Adrenal gland (tissue), 12 donors: ENCODE measurements around the gene CTSW. TPM values are rescaled to one million over a fixed set of nuclear protein-coding genes. Genes with fewer than 3 reads are reported as not detected.
A peak's percentile ranks its signal among the peaks of the same experiment; 100 is the strongest.

ENCODE experiments used
- DNase-seq, 7 donors: peaks; one replicate each; pipeline ENCODE4 v3.0.0-alpha.2; 2019 to 2020
- H3K27ac ChIP-seq, 5 donors: fragments of 200-600 bp; sonication (generic) in 4 of 5; 1 replicate in 3 of 5; 2 replicates in 2 of 5; pipeline versions ENCODE4 v1.5.1 to v1.8.0; 2016 to 2020; ENCODE audit warnings: mild to moderate bottlenecking in 1 of 5
- H3K27me3 ChIP-seq: fragments of 200-600 bp; 2 replicates; pipeline ENCODE4 v1.8.0; 2021
- H3K36me3 ChIP-seq, 2 donors: fragments of 200-600 bp; replicated peaks in 1 of 2; 1 replicate in 1 of 2; 2 replicates in 1 of 2; pipeline versions ENCODE4 v1.5.1 to v1.8.0; 2018 to 2022
- H3K4me1 ChIP-seq, 2 donors: fragments of 200-600 bp; replicated peaks in 1 of 2; 1 replicate in 1 of 2; 2 replicates in 1 of 2; pipeline versions ENCODE4 v1.5.1 to v1.8.0; 2018 to 2021
- H3K4me3 ChIP-seq, 4 donors: fragments of 200-600 bp; sonication (generic) in 3 of 4; one replicate each; pipeline ENCODE4 v1.5.1; 2016 to 2018
- H3K9me3 ChIP-seq, 3 donors: fragments of 200-600 bp; sonication (generic) in 1 of 3; replicated peaks in 1 of 3; 1 replicate in 2 of 3; 2 replicates in 1 of 3; pipeline versions ENCODE4 v1.5.1 to v1.8.0; 2016 to 2021
- CTCF ChIP-seq, 6 experiments: fragments of 450-650 bp in 4 of 6; fragments of 200-600 bp in 2 of 6; sonication (generic) in 1 of 6; IDR thresholded peaks; 1 replicate in 5 of 6; 2 replicates in 1 of 6; pipeline versions ENCODE4 v1.5.1 to v1.8.0; 2016 to 2021; ENCODE audit warnings: antibody characterized with exemption in 6 of 6, mild to moderate bottlenecking in 2 of 6, moderate library complexity in 1 of 6
- POLR2A ChIP-seq, 2 donors: fragments of 450-650 bp; IDR thresholded peaks; one replicate each; pipeline ENCODE4 v1.6.1; 2017; ENCODE audit warnings: antibody characterized with exemption in 2 of 2, mild to moderate bottlenecking in 2 of 2, moderate library complexity in 1 of 2
- WGBS, 4 donors: extraction: QIAGEN DNeasy Blood & Tissue Kit in 2 of 4; methylation state at CpG; one replicate each; pipeline versions ENCODE4 v1.1.5 to v1.1.7; 2013 to 2017; 5-methylcytosine and 5-hydroxymethylcytosine counted together
- intact Hi-C, 2 donors: fragments of 100-400 bp; cut with DNase I; formaldehyde crosslinking; loops; one replicate each; pipeline versions ENCODE4 v1.14.1 to v1.15.0; 2022 to 2023
- polyA plus RNA-seq, 3 donors: library from polyadenylated mRNA; stranded (reverse); fragments of 200-250 nt in 2 of 3; fragments of 350-450 nt in 1 of 3; fragmentation: Illumina TruSeq in 1 of 3; extraction: RNeasy Lipid Tissue Mini Kit (QIAGEN cat#74804) in 1 of 3; gene quantifications; one replicate each; pipeline ENCODE4 v1.2.3, GENCODE V29; 2013 to 2014
- total RNA-seq, 9 donors: library from RNA; depleted of rRNA in 4 of 9; stranded (reverse); fragments of >200 nt in 4 of 9; fragments of 120-200 nt in 1 of 9; fragmentation: NEBNext Ultra II Directional in 1 of 9; extraction: Animal tissue kit (Norgen Biotek cat#: 25700) in 1 of 9; gene quantifications; one replicate each; pipeline versions ENCODE4 v1.1.0 to v1.2.4, GENCODE V29; 2013 to 2023
- donor health status: healthy with polysubstance abuse.
- donor health status: Bipolar disorder and iron deficiency.
- donor health status: DM: yes; HTN: yes; CAD: no.
- donor health status: DM: no; HTN: no; CAD: no.
- donor health status: DM: no; HTN: no; CAD: no.
- donor health status: DM: yes; HTN: yes; CAD: no.

Gene CTSW
- total and polyA plus RNA-seq, 12 donors = 0.28 to 4.8 (median 0.96) TPM; not detected in 2

GRCh38 chr11:65869643-65870306 lies 9.9 kb upstream of the CTSW start:
- intact Hi-C loops = no loop called here
- peaks cover 2 to 17% of the 10 kb centered on the region in 2 donors for H3K4me1 ChIP-seq
- H3K27ac ChIP-seq = peak overlapping the region in 1 of 5 donors; percentile 93
- peaks cover 0 to 42% of the 10 kb centered on the region in 2 donors for H3K36me3 ChIP-seq
- no peak overlapping the region for H3K4me3 ChIP-seq
- H3K9me3 ChIP-seq = no peaks in the 10 kb centered on the region
- WGBS, 4 donors = 77 to 89% (median 86%) methylated on average over 11 to 24 of the region's 24 CpGs
- peak in 1 of 7 donors; percentile 27 for DNase-seq
- TF ChIP-seq POLR2A (IDR thresholded peaks at IDR 0.05) (no peak), CTCF (IDR thresholded peaks at IDR 0.05) (no peak)
- no peaks in the 10 kb centered on the region for H3K27me3 ChIP-seq

GRCh38 chr11:65870307-65870658 lies 9.4 kb upstream of the CTSW start:
- 69 to 80% (median 79%) methylated on average over 10 to 11 of the region's 11 CpGs for WGBS, 4 donors
- H3K27ac ChIP-seq = peak overlapping the region in 1 of 5 donors; percentile 93
- peaks cover 2 to 17% of the 10 kb centered on the region in 2 donors for H3K4me1 ChIP-seq
- no peaks in the 10 kb centered on the region for H3K9me3 ChIP-seq
- H3K36me3 ChIP-seq = peaks cover 0 to 37% of the 10 kb centered on the region in 2 donors
- no peaks in the 10 kb centered on the region for H3K27me3 ChIP-seq
- peak in 1 of 7 donors; percentile 57 for DNase-seq
- no peak overlapping the region for H3K4me3 ChIP-seq
- intact Hi-C loops = no loop called here
- TF ChIP-seq CTCF (IDR thresholded peaks at IDR 0.05) (no peak), POLR2A (IDR thresholded peaks at IDR 0.05) (no peak)

GRCh38 chr11:65870706-65871681 lies 8.6 kb upstream of the CTSW start:
- H3K4me3 ChIP-seq = peak overlapping the region in 1 of 4 donors; percentile 61

More at GRCh38 chr11:65870706-65871681, 8.6 kb upstream of the CTSW start:
- intact Hi-C loops = no loop called here
- Histone ChIP-seq H3K9me3 (no peaks in the 10 kb centered on the region), H3K4me1 (peaks cover 2 to 17% of the 10 kb centered on the region in 2 donors), H3K27ac (peak overlapping the region in 3 of 5 donors; percentile 44 to 93 (median 86)), H3K36me3 (peaks cover 0 to 30% of the 10 kb centered on the region in 2 donors), H3K27me3 (no peaks in the 10 kb centered on the region)
- WGBS, 4 donors = 65 to 81% (median 67%) methylated on average over 8 to 24 of the region's 24 CpGs
- TF ChIP-seq CTCF (IDR thresholded peaks at IDR 0.05) = no peak
- no peak for TF ChIP-seq POLR2A (IDR thresholded peaks at IDR 0.05)
- peak in 2 of 7 donors; percentile 38 to 46 for DNase-seq
